GM19397 (cell line): ENCODE data around the gene MED20.
A peak's percentile ranks its signal among the peaks of the same experiment; 100 is the strongest.

Experiments
- ATAC-seq: cut with Tn5 transposase; IDR thresholded peaks from one replicate; pipeline ENCODE4 v1.9.1; 2021; ENCODE audit warnings: mild to moderate bottlenecking, moderate library complexity; ENCODE audit not compliant: unreplicated experiment

Gene MED20

GRCh38 chr6:41941280-41942066 is 20.5 kb upstream of the MED20 start, which contains the start of gene CCND3:
TSS of gene CCND3 (minus strand) at chr6:41941808. CDS start at chr6:41941649, 159 bp downstream.
- peak; percentile 90 for ATAC-seq

DNA sequence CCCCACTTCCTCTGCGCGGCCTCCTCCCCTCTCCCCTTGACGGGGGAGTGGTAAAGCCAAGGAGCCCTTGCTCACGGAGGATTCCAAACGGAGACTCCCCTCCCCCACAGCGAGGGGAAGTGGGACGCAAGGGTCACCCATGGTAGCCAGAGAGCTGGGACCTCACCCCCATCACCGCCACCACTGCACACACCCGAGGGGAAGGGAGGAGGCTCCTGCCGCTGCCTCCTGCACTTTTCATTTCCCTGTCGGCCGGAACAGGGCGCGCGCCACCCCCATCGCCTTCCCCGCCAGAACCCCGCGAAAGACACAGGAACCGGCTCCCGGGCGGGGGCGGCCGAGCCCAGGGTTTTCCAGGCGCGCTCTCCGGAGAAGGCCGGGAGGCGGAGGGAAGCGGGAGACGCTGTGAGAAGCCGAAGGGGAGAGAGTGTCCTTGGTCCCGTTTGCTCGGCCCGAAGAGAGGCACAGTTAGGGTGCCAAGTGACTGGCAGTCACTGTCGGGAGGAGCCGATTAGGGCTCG is 19.9 kb upstream of the MED20 start:
- no peak for ATAC-seq

DNA sequence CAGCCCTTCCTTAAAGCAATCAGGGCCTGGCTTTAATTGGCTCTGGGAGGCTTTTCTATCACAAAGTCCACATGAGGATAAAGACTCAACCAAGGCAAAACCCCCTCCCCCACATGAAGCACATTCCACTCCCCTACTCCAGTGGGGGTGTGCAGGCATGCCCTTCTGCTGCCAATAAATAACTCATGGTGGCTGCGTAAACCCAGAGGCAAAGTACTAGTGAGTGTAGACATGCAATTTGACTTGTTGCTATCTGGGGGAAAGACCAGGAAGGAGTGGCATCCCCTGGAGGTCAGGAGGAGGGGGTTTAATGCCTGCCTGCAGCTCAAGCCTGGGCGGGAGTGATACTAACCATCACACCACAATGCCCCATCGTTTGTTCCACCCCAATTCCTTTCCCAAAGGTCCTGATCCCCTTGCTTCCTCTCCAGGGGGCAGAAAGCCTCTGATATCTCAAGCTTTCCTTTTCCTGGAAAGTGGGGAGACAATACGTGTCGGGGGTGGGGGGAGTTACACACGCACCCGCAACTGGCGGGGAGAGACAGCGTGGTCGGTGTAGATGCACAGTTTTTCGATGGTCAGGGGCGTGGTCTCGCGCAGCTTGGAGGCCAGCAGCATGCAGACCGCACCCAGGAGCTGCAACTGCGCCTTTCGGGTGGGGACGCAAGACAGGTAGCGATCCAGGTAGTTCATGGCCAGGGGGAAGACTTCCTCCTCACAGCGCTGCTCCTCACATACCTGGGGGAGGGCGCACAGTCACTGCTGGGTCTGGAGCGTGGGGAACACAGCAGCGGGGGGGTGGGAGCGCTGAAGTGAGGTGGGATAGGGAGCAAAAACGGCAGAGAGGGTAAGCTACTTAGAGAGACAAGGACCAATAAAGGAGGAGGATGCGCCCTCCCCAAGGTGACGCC is 19.2 kb upstream of the MED20 start:
- ATAC-seq: no peak

DNA sequence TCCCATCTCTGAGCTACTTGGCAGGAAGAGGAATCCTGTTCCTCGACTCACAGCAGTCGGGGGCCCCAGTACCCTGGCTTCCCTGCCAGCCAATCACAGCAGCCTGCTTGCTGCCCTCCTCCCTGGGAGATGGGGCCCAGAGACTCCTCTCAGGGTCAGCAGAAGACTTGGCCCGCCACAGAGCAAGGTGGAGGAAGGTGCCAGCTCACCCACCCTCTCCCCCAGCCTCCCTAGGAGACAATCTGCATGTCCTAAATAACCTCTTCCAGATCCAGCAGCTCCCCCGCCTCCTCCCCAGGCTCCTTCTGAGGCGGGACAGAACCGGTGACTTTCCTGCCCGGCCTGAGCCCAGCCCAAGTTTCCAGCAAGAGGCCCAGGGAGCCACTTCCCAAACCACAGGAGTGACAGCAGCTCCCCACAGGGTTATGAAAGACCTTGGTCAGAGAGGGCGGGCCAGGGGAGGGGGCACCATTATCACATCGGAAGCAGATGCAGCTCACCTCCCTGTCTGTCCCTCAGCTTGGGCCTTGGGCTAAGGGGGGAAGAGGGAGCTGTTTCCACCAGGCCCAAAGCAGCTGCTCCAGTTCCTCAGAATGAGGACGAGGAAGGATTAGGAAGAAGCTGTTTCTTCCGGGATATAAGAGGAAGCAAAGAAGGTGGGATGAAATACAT is 18.4 kb upstream of the MED20 start:
- no peak for ATAC-seq

DNA sequence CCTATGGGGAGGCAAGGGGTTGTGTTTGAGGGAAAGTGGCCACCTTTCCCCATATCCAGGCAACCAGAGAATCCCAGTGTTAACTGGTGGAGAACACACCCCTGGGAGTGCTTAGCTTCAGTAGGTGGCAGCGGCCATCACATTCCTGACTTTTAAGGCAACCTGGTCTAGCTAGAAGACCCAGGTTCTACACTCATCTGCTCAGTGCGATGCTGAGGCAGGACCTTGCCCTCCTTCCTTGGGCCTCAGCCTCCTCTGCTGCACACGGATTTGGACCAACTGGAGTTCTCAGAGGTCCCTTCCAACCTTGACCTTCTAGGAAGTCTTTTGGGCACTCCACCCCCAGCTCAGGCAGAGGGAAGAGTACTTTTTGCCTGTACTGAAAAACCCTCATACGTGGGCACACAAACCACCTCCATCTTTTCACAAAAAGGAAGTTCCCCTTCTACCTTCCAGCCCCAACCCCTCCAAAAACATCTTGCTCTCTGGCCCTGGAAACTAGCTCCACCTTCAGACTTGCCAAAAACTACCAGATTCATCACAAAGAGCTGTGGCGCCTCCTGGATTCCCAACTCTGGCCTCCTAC is 17.7 kb upstream of the MED20 start:
- no peak for ATAC-seq

DNA sequence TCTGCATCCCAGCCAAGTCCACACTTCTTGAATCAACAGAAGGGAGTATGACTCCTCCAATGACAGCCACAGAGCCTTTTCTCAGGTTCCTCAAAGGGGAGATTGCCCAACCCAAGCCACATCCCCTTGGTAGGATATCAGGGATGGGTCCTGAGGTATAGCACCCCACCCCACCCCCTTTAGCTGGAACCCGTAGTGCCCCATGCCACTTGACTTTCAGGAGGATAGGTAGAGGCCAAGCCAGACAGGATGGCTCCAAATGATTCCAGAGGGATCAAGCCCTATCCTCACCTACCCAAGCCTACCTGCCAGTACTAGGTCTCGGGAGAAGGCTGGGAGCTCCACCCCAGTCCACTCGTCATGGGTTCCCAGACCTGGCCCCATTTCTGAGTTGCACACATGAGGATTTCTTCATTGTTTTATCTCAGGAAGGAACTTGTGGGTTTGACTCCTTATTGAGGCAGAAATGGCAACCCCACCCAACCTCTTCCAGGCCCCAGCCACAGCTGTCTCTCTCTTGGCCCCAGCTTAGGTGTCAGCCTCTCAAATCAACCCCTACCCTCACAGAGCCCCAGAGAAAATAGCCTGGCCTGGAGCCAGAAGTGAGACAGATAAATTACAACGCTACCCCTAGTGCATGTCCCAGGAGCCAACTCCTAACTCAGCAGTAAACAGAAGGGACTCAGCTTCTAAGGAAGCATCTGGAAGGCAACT is 17.1 kb upstream of the MED20 start:
- ATAC-seq: no peak

- ATAC-seq: no peak
Observed at GRCh38 chr6:41937472-41937860, 16.5 kb upstream of the MED20 start.

DNA sequence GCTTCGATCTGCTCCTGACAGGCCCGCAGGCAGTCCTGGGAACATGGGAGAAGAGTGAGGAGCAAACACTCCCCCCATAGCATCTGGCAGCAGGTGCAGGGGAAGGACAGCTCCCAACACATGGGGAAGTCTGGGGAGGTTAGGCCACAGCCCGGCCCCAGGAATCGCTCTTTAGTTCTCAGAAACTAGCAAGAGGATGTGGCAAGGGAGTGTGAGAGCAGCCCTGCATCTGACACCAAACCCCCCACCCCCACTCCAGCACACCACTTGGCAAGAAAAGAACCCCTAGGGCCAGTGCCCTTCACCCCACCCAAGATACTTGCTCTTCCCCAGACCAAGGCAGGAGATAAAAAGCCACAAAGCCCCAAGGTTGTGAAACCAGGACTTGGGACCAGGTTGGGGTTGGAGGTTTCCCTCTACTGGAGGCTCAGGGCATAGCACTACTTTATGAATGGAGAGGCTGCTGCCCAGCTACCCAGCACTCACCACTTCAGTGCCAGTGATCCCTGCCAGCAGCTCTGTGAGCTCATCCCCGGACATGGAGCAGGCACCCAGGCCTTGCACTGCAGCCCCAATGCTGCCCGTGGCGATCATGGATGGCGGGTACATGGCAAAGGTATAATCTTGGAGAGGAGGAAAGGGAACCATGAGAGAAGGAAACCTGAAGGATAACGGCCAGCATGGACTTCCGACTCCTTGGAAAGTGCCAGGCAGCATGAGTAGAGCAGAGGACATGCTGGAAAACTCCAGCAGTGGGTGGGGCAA is 15.3 kb upstream of the MED20 start:
- ATAC-seq: peak; percentile 36

DNA sequence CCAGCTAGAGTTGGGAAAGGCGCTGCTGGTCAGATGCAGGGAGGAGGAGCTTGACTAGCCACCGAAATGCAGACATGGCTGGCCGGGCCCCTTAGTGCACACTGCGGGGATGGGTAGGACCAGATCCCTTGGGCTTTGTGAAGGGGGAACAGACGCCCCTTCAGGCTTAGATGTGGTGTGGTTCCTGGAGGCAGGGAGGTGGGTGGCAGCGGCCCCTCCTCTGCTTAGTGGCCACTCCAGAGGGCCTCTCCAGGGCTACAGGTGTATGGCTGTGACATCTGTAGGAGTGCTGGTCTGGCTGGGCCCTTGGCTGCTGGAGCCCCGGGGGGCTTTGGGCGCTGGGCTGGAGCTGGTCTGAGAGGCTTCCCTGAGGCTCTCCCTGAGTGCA is 14.7 kb upstream of the MED20 start:
- ATAC-seq: no peak

DNA sequence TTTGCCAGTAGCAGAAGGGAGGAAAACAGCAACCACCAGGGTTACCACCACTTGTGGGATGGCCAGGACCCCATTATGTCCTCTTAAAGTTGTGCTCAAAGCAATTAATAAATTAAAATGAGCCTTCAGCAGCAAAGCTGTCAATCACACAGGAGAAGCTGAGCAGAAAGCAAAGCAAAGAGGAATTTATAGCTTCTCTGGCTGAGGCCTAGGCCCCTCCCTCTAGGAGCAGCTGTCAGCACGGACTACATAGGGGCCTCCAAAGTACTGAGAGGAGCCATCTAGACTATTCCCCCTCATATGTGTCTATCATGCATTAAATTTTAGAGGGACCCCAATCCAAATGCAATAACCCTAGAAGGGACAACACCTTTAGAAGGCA is 14.2 kb upstream of the MED20 start:
- ATAC-seq: no peak

GRCh38 chr6:41934278-41935192 is 13.6 kb upstream of the MED20 start:
- no peak for ATAC-seq

GRCh38 chr6:41932378-41932777 is 11.4 kb upstream of the MED20 start:
- ATAC-seq: no peak

DNA sequence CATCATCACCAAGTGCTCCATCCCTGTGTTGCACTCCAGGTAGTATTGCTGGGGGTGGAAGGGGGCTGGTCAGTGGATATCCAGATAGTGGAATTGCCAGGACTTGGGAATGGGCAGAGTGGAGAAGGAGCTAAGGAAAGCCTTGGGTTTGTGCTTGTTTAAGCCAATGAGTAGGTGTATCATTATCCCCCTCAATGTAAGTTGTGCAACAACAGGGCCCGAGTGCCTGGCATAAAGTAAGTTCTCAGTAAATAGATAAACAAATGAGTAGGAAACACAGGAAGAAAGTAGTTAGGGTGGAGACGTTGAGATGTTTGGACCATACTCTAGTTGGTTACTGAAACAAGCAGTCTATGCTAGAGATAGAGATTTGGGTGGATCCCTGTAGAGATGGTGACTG is 10.9 kb upstream of the MED20 start:
- ATAC-seq: no peak

GRCh38 chr6:41929924-41930323 is 9.0 kb upstream of the MED20 start:
- ATAC-seq: no peak

- no peak for ATAC-seq
Observed at GRCh38 chr6:41927253-41927652, 6.3 kb upstream of the MED20 start.

DNA sequence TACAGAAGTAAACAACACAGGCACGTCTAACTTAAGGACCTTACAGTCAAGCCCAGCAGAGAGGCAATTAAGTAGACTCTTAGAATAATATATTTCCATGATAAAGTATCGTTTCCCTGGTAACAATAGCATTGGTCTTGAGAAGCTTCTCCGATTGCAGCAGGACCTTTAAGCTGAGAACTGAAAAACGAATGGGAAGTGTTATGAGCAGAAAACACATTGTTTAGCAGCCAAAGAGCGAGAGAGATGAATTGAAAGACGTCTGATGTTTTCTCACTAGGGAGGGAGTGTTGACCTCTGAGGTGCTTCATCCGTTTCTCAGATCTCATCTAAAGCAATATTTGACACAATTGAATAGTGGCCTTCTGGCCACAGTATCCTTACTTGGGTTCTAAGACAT is 1.2 kb upstream of the MED20 start:
- no peak for ATAC-seq

- ATAC-seq: no peak
Observed at GRCh38 chr6:41921712-41921998, 716 bp upstream of the MED20 start.

DNA sequence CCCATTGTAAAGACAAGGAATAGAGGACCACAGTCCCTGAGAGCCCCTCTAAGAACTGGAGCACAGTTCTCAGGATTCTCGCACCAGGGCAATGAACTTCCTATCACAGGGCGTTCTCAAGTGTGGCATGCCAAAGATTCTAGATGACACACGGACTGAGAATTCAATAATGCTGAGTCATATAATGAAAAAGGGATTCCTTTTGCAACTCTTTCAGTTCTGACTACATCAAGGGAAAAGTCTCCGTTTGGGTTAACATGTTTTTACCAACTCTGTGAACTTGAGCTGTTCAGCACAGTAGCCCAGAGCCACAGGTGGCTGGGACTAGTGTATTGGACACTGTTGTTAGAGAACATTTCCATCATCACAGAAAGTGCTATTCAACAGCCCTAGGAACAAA is 3.4 kb downstream of the MED20 start:
- ATAC-seq: no peak
